Mesenchymal stem cell (in vitro differentiated cells and primary cell): ENCODE data around the gene CRTC1.

Experiments used
- DNase-seq: peaks from one replicate; pipeline ENCODE4 v3.0.0-alpha.2; 2013
- H2AFZ ChIP-seq: one replicate; pipeline ENCODE4 v1.6.1; 2013; ENCODE audit warnings: low read depth, mild to moderate bottlenecking, control low read depth, inconsistent platforms, low read length, moderate library complexity
- H2AK5ac ChIP-seq: 2 replicates; pipeline ENCODE4 v1.6.1; 2013; ENCODE audit warnings: low read length, moderate library complexity, mild to moderate bottlenecking, inconsistent platforms; ENCODE audit not compliant: severe bottlenecking
- H2BK120ac ChIP-seq: one replicate; pipeline ENCODE4 v1.6.1; 2013; ENCODE audit warnings: low read depth, mild to moderate bottlenecking, inconsistent platforms, low read length, moderate library complexity
- H2BK12ac ChIP-seq, 2 experiments: one replicate each; pipeline ENCODE4 v1.6.1; 2013; ENCODE audit warnings: inconsistent platforms in 2 of 2, low read length in 2 of 2, mild to moderate bottlenecking in 2 of 2, moderate library complexity in 2 of 2, control low read depth in 1 of 2
- H2BK15ac ChIP-seq: one replicate; pipeline ENCODE4 v1.6.1; 2013; ENCODE audit warnings: mild to moderate bottlenecking, low read depth, inconsistent platforms; ENCODE audit not compliant: poor library complexity, severe bottlenecking
- H2BK5ac ChIP-seq: 2 replicates; pipeline ENCODE4 v1.6.1; 2013; ENCODE audit warnings: low read depth, mild to moderate bottlenecking, low read length, control low read depth, inconsistent platforms; ENCODE audit not compliant: poor library complexity, severe bottlenecking
- H3K14ac ChIP-seq, 2 experiments: one replicate each; pipeline ENCODE4 v1.6.1; 2013; ENCODE audit warnings: inconsistent platforms in 2 of 2, low read length in 2 of 2, control low read depth in 1 of 2, mild to moderate bottlenecking in 1 of 2, moderate library complexity in 1 of 2
- H3K18ac ChIP-seq, 2 experiments: one replicate each; pipeline ENCODE4 v1.6.1; 2013; ENCODE audit warnings: inconsistent platforms in 2 of 2, low read length in 2 of 2, control low read depth in 1 of 2, low read depth in 1 of 2, mild to moderate bottlenecking in 1 of 2
- H3K23ac ChIP-seq, 2 experiments: one replicate each; pipeline ENCODE4 v1.6.1; 2013; ENCODE audit warnings: inconsistent platforms in 2 of 2, low read length in 2 of 2, mild to moderate bottlenecking in 2 of 2, moderate library complexity in 2 of 2, control low read depth in 1 of 2
- H3K27ac ChIP-seq: 2 replicates; pipeline ENCODE4 v1.5.1; 2013; ENCODE audit warnings: mild to moderate bottlenecking, moderate library complexity, low read length, control low read depth, inconsistent platforms; ENCODE audit not compliant: poor library complexity, severe bottlenecking
- H3K27me3 ChIP-seq, 2 experiments: 2 replicates each; pipeline versions ENCODE4 v1.6.1 to v1.7.0; 2013; ENCODE audit warnings: low read length in 2 of 2, mild to moderate bottlenecking in 2 of 2, moderate library complexity in 2 of 2, control low read depth in 1 of 2, inconsistent platforms in 1 of 2; ENCODE audit not compliant: control insufficient read depth in 1 of 2, insufficient read depth in 1 of 2
- H3K36me3 ChIP-seq, 2 experiments: 2 replicates each; pipeline versions ENCODE4 v1.6.1 to v1.7.0; 2013; ENCODE audit warnings: low read length in 2 of 2, control low read depth in 1 of 2, inconsistent platforms in 1 of 2, low read depth in 1 of 2, mild to moderate bottlenecking in 1 of 2; ENCODE audit not compliant: insufficient read depth in 2 of 2, control insufficient read depth in 1 of 2
- H3K4ac ChIP-seq, 2 experiments: one replicate each; pipeline ENCODE4 v1.6.1; 2013; ENCODE audit warnings: inconsistent platforms in 2 of 2, low read length in 2 of 2, mild to moderate bottlenecking in 2 of 2, moderate library complexity in 2 of 2, control low read depth in 1 of 2, low read depth in 1 of 2
- H3K4me1 ChIP-seq: 2 replicates; pipeline ENCODE4 v1.6.1; 2013; ENCODE audit warnings: low read depth, low read length, control low read depth; ENCODE audit not compliant: control insufficient read depth, insufficient read depth
- H3K4me2 ChIP-seq: 2 replicates; pipeline ENCODE4 v1.6.1; 2013; ENCODE audit warnings: low read length, mild to moderate bottlenecking, inconsistent platforms; ENCODE audit not compliant: poor library complexity, severe bottlenecking
- H3K4me3 ChIP-seq, 2 experiments: 2 replicates each; pipeline versions ENCODE4 v1.5.1 to v1.7.0; 2013; ENCODE audit warnings: low read length in 2 of 2, mild to moderate bottlenecking in 2 of 2, control low read depth in 1 of 2, low read depth in 1 of 2; ENCODE audit not compliant: insufficient read depth in 1 of 2
- H3K79me1 ChIP-seq: replicated peaks from 2 replicates; pipeline ENCODE4 v1.6.1; 2013; ENCODE audit warnings: mild to moderate bottlenecking, control low read depth, low read length, inconsistent platforms; ENCODE audit not compliant: poor library complexity, severe bottlenecking
- H3K9ac ChIP-seq: 2 replicates; pipeline ENCODE4 v1.7.0; 2013; ENCODE audit warnings: mild to moderate bottlenecking, low read length, moderate library complexity
- H3K9me3 ChIP-seq: 2 replicates; pipeline ENCODE4 v1.7.0; 2013; ENCODE audit warnings: mild to moderate bottlenecking, low read length; ENCODE audit not compliant: control insufficient read depth
- H4K8ac ChIP-seq: one replicate; pipeline ENCODE4 v1.6.1; 2013; ENCODE audit warnings: inconsistent platforms, mild to moderate bottlenecking, low read length, moderate library complexity
- H4K91ac ChIP-seq: one replicate; pipeline ENCODE4 v1.6.1; 2013; ENCODE audit warnings: mild to moderate bottlenecking, low read length, inconsistent platforms
- WGBS: methylation state at CpG from one replicate; pipeline ENCODE4 v1.1.7; 2013; ENCODE audit warnings: mixed read lengths; 5-methylcytosine and 5-hydroxymethylcytosine counted together

Gene CRTC1

DNA sequence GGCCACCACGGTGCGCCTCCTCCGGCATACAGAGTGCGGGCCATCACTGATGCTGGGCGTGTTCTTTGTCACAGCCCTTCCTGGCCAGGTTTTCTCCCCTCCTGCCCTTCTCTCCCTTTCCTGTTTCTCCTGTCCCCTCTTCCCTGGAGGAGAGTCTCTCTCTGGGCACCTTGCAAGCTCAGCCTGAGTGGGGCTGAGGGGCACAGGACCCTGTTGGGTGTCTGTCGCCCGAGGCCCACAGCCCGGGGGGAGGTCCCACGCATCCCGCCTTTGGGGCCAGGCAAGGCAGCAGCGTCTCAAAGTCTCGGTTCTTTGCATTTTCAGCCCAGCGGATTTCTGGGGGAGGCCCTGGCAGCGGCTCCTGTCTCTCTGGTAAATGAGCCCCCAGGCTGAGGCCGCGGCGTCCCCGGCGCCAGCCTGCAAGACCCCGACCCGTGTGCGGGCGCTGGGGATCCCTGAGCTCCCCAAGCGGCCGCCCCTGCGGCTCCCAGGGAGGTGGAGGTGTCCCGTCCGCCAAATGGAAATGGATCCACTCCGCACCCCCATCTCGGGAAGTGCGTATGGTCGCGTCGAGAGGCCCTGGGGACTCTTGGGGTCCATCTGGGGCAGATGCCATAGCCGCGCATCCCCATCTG, 60.4 kb downstream of the CRTC1 start:
- Histone ChIP-seq H3K9ac (no peak overlapping the region), H3K27me3 (no peaks in the 10 kb centered on the region), H3K4me3 (peak overlapping the region in 1 of 2 experiments; percentile 20), H2BK15ac (peak overlapping the region; percentile 19), H3K36me3 (peaks cover 0 to 29% of the 10 kb centered on the region in 2 experiments), H4K91ac (peak overlapping the region; percentile 74), H3K79me1 (peaks cover 8% of the 10 kb centered on the region), H2BK120ac (no peak overlapping the region), H3K4me1 (peaks cover 18% of the 10 kb centered on the region), H3K18ac (peak overlapping the region in 1 of 2 experiments; percentile 54), H3K4me2 (no peak overlapping the region), H3K23ac (no peak overlapping the region), H2BK5ac (no peak overlapping the region), H4K8ac (peak overlapping the region; percentile 78), H2AFZ (no peak overlapping the region), H2AK5ac (no peak overlapping the region), H3K27ac (no peak overlapping the region), H3K9me3 (no peaks in the 10 kb centered on the region), H2BK12ac (peak overlapping the region in 1 of 2 experiments; percentile 65), H3K14ac (no peak overlapping the region), H3K4ac (peak overlapping the region in 1 of 2 experiments; percentile 41)
- WGBS = 96% methylated on average over 36 of the region's 36 CpGs
- no peak for DNase-seq

GRCh38 chr19:18745012-18745735, 61.7 kb downstream of the CRTC1 start:
- 98% methylated on average over 21 of the region's 26 CpGs for WGBS
- Histone ChIP-seq H3K36me3 (peaks cover 8 to 37% of the 10 kb centered on the region in 2 experiments), H4K91ac (no peak overlapping the region), H3K4ac (no peak overlapping the region), H3K4me3 (no peak overlapping the region), H2BK120ac (no peak overlapping the region), H3K14ac (no peak overlapping the region), H4K8ac (no peak overlapping the region), H3K27ac (no peak overlapping the region), H3K4me1 (peaks cover 17% of the 10 kb centered on the region), H2BK12ac (no peak overlapping the region), H2AFZ (no peak overlapping the region), H3K4me2 (no peak overlapping the region), H2BK5ac (no peak overlapping the region), H2AK5ac (no peak overlapping the region), H3K27me3 (no peaks in the 10 kb centered on the region), H3K9me3 (no peaks in the 10 kb centered on the region), H3K79me1 (peaks cover 3% of the 10 kb centered on the region), H3K23ac (no peak overlapping the region), H2BK15ac (no peak overlapping the region), H3K9ac (no peak overlapping the region), H3K18ac (no peak overlapping the region)
- DNase-seq = no peak

GRCh38 chr19:18745931-18746330, 62.5 kb downstream of the CRTC1 start:
- DNase-seq = no peak
- Histone ChIP-seq H3K18ac (no peak overlapping the region), H2AK5ac (no peak overlapping the region), H2BK15ac (no peak overlapping the region), H2AFZ (no peak overlapping the region), H3K9ac (no peak overlapping the region), H3K4me1 (peaks cover 16% of the 10 kb centered on the region), H2BK12ac (no peak overlapping the region), H3K23ac (no peak overlapping the region), H2BK120ac (no peak overlapping the region), H3K27ac (no peak overlapping the region), H3K36me3 (peaks cover 16 to 45% of the 10 kb centered on the region in 2 experiments), H4K8ac (no peak overlapping the region), H4K91ac (no peak overlapping the region), H3K9me3 (no peaks in the 10 kb centered on the region), H2BK5ac (no peak overlapping the region), H3K4ac (no peak overlapping the region), H3K4me2 (no peak overlapping the region), H3K4me3 (no peak overlapping the region), H3K79me1 (peaks cover 3% of the 10 kb centered on the region), H3K14ac (no peak overlapping the region), H3K27me3 (no peaks in the 10 kb centered on the region)
- 90% methylated on average over 5 of the region's 5 CpGs for WGBS
